ENCODE results near the gene LGALS3.

The LGALS3 gene

GRCh38 chr14:55115460-55115859, 13.6 kb upstream of the LGALS3 start:
- no peak for DNase-seq (ENCODE audit: low spot score)

GRCh38 chr14:55115861-55116245, 13.2 kb upstream of the LGALS3 start:
- DNase-seq (ENCODE audit: low spot score): no peak

DNA sequence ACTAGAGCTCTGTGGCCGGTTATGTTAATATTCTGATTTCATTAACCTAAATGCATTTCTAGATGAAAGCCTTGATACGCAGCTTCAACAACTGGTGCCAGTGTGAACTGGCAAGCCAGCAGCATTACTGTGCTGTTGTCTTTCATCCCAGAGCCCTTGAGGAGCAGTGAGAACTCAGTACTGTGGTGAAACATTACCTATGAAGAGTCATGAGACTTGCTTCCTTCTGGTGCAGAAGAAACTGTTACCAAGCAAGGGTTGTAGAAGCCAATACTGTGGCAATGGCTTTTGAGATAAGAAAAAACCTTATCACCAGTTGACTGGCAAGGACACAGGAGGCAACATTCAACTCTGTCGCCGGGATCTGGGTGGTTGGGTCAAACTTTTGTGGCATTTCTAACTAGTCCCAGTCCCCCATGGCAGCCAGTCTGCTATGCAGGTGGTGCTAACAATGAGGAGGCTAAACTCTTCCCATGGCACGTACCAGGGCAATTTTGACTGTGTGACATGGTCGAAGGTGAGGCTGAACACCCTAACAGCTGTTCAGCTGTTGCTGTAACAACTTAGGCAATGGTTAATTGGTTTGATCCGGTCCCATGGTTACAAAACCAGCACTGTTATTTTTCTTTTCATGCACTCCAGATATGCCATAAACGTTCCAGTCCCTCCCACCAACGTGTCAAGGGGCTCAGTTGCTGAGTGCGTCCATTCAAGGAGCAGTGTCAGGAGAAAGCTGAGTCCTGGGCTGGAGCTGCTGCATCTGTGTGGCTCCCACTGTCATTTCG, 12.6 kb upstream of the LGALS3 start:
- DNase-seq (ENCODE audit: low spot score): no peak

- DNase-seq (ENCODE audit: low spot score): no peak
These were observed 11.1 kb upstream of the LGALS3 start for GRCh38 chr14:55117803-55118441.

GRCh38 chr14:55118761-55119160, 10.3 kb upstream of the LGALS3 start:
- no peak for DNase-seq (ENCODE audit: low spot score)

- no peak for DNase-seq (ENCODE audit: low spot score)
These were observed 8.2 kb upstream of the LGALS3 start for GRCh38 chr14:55120571-55121495.

DNA sequence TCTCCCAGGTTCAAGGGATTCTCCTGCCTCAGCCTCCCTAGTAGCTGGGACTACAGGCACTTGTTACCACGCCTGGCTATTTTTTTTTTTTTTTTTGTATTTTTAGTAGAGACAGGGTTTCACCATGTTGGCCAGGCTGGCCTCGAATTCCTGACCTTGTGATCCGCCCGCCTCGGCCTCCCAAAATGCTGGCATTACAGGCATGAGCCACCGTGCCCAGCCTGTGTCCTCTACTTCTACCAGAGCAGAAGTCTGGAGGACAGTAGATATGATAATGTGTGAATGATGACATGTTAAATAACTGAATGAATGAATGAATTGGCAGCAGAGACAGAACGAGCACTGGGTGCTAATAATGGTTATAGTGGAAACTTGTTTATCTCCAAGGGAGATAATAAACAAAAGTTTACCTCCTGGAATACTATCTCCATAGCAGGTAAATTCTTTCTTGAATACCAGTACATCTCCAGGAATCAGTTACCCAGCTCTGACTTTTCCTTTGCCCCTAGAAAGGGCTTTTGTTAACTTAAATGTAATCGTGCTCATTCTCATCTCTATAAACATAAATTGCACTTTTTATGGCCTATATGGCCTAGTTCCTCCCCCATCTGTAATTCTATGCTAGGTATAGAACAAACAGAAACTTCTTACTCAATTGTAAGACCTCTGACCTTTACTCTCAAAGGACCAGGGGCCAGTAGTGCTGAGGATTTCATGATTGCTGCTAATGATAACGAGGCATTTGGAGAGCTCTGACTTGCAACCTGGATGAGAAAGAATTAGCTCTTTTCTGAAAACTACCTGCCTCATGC, 7.2 kb upstream of the LGALS3 start:
- DNase-seq (ENCODE audit: low spot score): no peak

- no peak for DNase-seq (ENCODE audit: low spot score)
These were observed 6.5 kb upstream of the LGALS3 start for GRCh38 chr14:55122440-55122986.

- DNase-seq (ENCODE audit: low spot score): no peak
These were observed 6.0 kb upstream of the LGALS3 start for GRCh38 chr14:55123101-55123500.

- DNase-seq (ENCODE audit: low spot score): no peak
These were observed 5.0 kb upstream of the LGALS3 start for GRCh38 chr14:55123852-55124639.

- DNase-seq (ENCODE audit: low spot score): no peak
These were observed 4.2 kb upstream of the LGALS3 start for GRCh38 chr14:55124774-55125386.

- no peak for DNase-seq (ENCODE audit: low spot score)
These were observed 3.6 kb upstream of the LGALS3 start for GRCh38 chr14:55125403-55125802.

- DNase-seq (ENCODE audit: low spot score): no peak
These were observed 3.0 kb upstream of the LGALS3 start for GRCh38 chr14:55126034-55126433.

DNA sequence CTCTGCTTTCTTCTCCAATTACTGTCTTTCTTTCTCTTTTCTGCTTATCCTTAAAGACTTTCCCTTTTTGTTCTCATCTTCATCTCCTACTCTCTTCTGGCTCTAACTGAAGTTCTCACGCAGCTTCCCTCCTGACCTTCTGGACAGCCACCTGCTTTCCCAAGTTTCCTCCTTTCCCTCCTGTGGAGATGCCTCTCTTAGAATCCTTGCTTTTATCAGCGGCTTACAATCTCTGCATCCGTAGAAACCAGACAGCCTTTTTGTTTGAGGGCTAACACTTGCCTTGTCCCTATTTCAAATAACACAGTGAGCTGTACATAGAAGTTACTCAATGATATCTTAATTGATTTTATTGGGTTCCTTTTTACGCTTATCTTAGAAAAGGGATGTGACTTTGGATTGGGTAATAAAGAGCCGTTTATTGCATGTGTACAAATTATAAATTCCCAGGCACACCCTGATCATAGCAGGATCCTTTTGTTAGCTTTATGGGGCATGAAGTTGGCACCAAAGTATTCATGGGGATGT, 2.1 kb upstream of the LGALS3 start:
- DNase-seq (ENCODE audit: low spot score): no peak

DNA sequence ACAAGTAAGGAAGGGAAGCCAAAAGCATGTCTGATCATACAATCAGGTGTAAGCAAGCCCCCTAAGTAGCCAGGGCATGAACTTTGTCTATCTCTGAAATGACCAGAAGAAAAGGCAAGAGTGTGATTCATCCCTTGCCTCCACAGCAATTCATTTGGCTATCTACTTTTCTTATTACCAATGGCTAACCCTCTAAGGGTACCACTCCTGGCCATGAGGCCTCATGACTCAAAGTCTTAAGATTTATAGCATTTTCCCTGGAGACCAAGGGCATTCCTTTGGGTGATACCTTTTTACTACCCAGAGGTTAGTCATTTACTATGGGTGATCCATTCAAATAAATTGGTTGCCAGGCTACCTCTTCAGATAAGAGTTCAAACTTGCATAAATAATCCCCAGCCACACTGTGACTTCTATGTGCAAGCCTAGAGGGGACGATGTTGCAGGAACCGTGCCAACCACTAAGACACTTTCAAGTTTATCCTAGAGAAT, 1.5 kb upstream of the LGALS3 start:
- DNase-seq (ENCODE audit: low spot score): no peak

DNA sequence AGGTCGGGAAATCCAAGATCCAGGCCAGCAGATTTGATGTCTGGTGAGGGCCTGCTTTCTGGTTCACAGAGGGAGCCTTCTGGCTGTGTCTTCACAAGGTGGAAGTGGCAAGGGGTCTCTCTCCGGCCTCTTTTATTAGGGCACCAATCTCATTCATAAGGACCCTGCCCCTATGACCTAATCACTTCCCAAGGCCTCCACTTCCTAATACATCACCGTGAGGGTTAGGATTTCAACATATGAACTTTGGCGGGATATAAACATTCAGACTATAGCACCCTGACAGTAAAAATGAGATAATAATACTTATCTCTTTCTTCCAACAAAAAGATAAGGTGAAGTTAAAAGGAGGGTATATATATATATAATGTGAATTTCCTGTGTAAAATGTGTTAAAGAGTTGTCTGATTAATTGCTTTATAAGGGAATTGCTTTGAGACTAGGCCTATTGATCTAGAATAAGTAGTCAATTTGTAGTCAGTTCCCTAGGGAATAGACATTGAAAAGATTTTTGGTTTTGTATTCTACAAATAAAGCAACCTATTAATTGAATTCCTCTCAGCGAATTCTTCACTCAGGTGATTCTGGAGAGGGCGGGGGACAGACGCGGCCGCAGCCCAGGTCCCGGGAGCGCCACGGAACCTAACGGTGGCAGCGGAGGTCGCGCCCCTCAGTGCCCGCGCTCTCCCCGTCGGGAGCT, 516 bp upstream of the LGALS3 start:
- no peak for DNase-seq (ENCODE audit: low spot score)

- peak; percentile 83 for DNase-seq (ENCODE audit: low spot score)
These were observed 560 bp downstream of the LGALS3 start for GRCh38 chr14:55129428-55130195.

GRCh38 chr14:55130196-55130550, 1.1 kb downstream of the LGALS3 start:
- DNase-seq (ENCODE audit: low spot score): no peak
